HFF-Myc (cell line): Measurements from ENCODE around the gene ZNF579.
"Not testable (repeated sequence)": the region's sequence is repeated elsewhere in the genome, so short reads cannot be mapped to it uniquely, and the experiment has no call there.

Experiments
- DNase-seq: peaks from one replicate; pipeline ENCODE4 v3.0.0-alpha.2; 2011; ENCODE audit warnings: low read depth; ENCODE audit errors: extremely low read depth
- H3K4me3 ChIP-seq: replicated peaks from 2 replicates; pipeline ENCODE4 v1.5.1; 2011; ENCODE audit warnings: low read depth, mild to moderate bottlenecking, control low read depth, low read length
- CTCF ChIP-seq: IDR thresholded peaks from 2 replicates; pipeline ENCODE4 v1.5.1; 2012; ENCODE audit warnings: mild to moderate bottlenecking, low read depth, low read length, control low read depth; ENCODE audit errors: missing control alignments

Gene ZNF579

GRCh38 chr19:55588738-55589137 is 8.1 kb upstream of the ZNF579 start:
- no peak for DNase-seq
- no peak for TF ChIP-seq CTCF
- no peak overlapping the region for H3K4me3 ChIP-seq

GRCh38 chr19:55586976-55587668 is 6.5 kb upstream of the ZNF579 start:
- peak overlapping the region; percentile 40 for H3K4me3 ChIP-seq
- peak; percentile 61 for DNase-seq
- no peak for TF ChIP-seq CTCF

GRCh38 chr19:55585658-55586339 is 5.2 kb upstream of the ZNF579 start:
- TF ChIP-seq CTCF: no peak
- DNase-seq: no peak

GRCh38 chr19:55584871-55585270 is 4.2 kb upstream of the ZNF579 start:
- DNase-seq: no peak
- H3K4me3 ChIP-seq: no peak overlapping the region
- TF ChIP-seq CTCF: no peak

More at GRCh38 chr19:55585658-55586339, 5.2 kb upstream of the ZNF579 start:
- H3K4me3 ChIP-seq: peak overlapping the region; percentile 31

GRCh38 chr19:55583897-55584296 is 3.2 kb upstream of the ZNF579 start:
- not testable (repeated sequence) for H3K4me3 ChIP-seq, DNase-seq

- H3K4me3 ChIP-seq, DNase-seq: not testable (repeated sequence)
Observed at GRCh38 chr19:55582284-55582683, 1.6 kb upstream of the ZNF579 start.

- no peak for DNase-seq
- no peak for TF ChIP-seq CTCF
- H3K4me3 ChIP-seq: no peak overlapping the region
Observed at GRCh38 chr19:55581823-55582223, 1.2 kb upstream of the ZNF579 start.
